ENCODE results near the gene FHL3.
"Not testable (repeated sequence)": the region's sequence is repeated elsewhere in the genome, so short reads cannot be mapped to it uniquely, and the experiment has no call there.

FHL3 gene

GRCh38 chr1:38041936-38042834 is 36.9 kb upstream of the FHL3 start:
- Mint-ChIP-seq H3K27ac (no peak overlapping the region), H3K27me3 (peaks cover 56% of the 10 kb centered on the region), H3K36me3 (ENCODE audit: low read depth) (no peaks in the 10 kb centered on the region), H3K4me3 (no peak overlapping the region), H3K9me3 (no peaks in the 10 kb centered on the region), H3K4me1 (peaks cover 10% of the 10 kb centered on the region)
- ATAC-seq, result no peak
- no peak for DNase-seq

GRCh38 chr1:38039331-38040088 is 34.2 kb upstream of the FHL3 start:
- Mint-ChIP-seq H3K4me3 (no peak overlapping the region), H3K27ac (no peak overlapping the region), H3K9me3 (no peaks in the 10 kb centered on the region), H3K36me3 (ENCODE audit: low read depth) (no peaks in the 10 kb centered on the region), H3K4me1 (peaks cover 4% of the 10 kb centered on the region), H3K27me3 (peaks cover 50% of the 10 kb centered on the region)
- DNase-seq (no peak), ATAC-seq (no peak)

GRCh38 chr1:38038861-38039260 is 33.5 kb upstream of the FHL3 start:
- H3K4me3 Mint-ChIP-seq, result no peak overlapping the region
- DNase-seq (no peak), ATAC-seq (no peak)
- no peaks in the 10 kb centered on the region for H3K9me3 Mint-ChIP-seq
- no peak overlapping the region for H3K27ac Mint-ChIP-seq
- peaks cover under 1% of the 10 kb centered on the region for H3K4me1 Mint-ChIP-seq
- H3K36me3 Mint-ChIP-seq (ENCODE audit: low read depth), result no peaks in the 10 kb centered on the region
- H3K27me3 Mint-ChIP-seq, result peaks cover 46% of the 10 kb centered on the region

- H3K4me1 Mint-ChIP-seq, result peaks cover 2% of the 10 kb centered on the region
- peaks cover 34% of the 10 kb centered on the region for H3K27me3 Mint-ChIP-seq
- ATAC-seq, result no peak
- peak; percentile 20 for DNase-seq
- no peaks in the 10 kb centered on the region for H3K36me3 Mint-ChIP-seq (ENCODE audit: low read depth)
- H3K27ac Mint-ChIP-seq, result no peak overlapping the region
- no peaks in the 10 kb centered on the region for H3K9me3 Mint-ChIP-seq
- no peak overlapping the region for H3K4me3 Mint-ChIP-seq
These were observed 32.1 kb upstream of the FHL3 start for GRCh38 chr1:38037221-38037939.

- ATAC-seq, result no peak
- H3K9me3 Mint-ChIP-seq, result no peaks in the 10 kb centered on the region
- H3K27me3 Mint-ChIP-seq, result peaks cover 14% of the 10 kb centered on the region
- no peak overlapping the region for H3K4me3 Mint-ChIP-seq
- no peak overlapping the region for H3K27ac Mint-ChIP-seq
- no peak for DNase-seq
- no peaks in the 10 kb centered on the region for H3K36me3 Mint-ChIP-seq (ENCODE audit: low read depth)
- H3K4me1 Mint-ChIP-seq, result peaks cover 23% of the 10 kb centered on the region
These were observed 29.6 kb upstream of the FHL3 start for GRCh38 chr1:38034871-38035270.

- H3K27me3 Mint-ChIP-seq; H3K27ac Mint-ChIP-seq; ATAC-seq; H3K9me3 Mint-ChIP-seq; H3K4me3 Mint-ChIP-seq; H3K36me3 Mint-ChIP-seq (ENCODE audit: low read depth); DNase-seq: not testable (repeated sequence)
- peaks cover 42% of the 10 kb centered on the region for H3K4me1 Mint-ChIP-seq
These were observed 27.7 kb upstream of the FHL3 start for GRCh38 chr1:38032992-38033391.

GRCh38 chr1:38031513-38031866 is 26.2 kb upstream of the FHL3 start:
- Mint-ChIP-seq H3K27ac (peak overlapping the region; percentile 10), H3K9me3 (no peaks in the 10 kb centered on the region), H3K27me3 (peaks cover 1% of the 10 kb centered on the region), H3K36me3 (ENCODE audit: low read depth) (no peaks in the 10 kb centered on the region), H3K4me3 (no peak overlapping the region), H3K4me1 (peaks cover 57% of the 10 kb centered on the region)
- ATAC-seq (no peak), DNase-seq (no peak)

GRCh38 chr1:38030596-38031512 is 25.5 kb upstream of the FHL3 start:
- H3K27me3 Mint-ChIP-seq, result peaks cover 1% of the 10 kb centered on the region
- peaks cover 63% of the 10 kb centered on the region for H3K4me1 Mint-ChIP-seq
- ATAC-seq (no peak), DNase-seq (no peak)
- no peaks in the 10 kb centered on the region for H3K9me3 Mint-ChIP-seq
- H3K27ac Mint-ChIP-seq, result peak overlapping the region; percentile 88
- H3K4me3 Mint-ChIP-seq, result peak overlapping the region; percentile 49
- peaks cover under 1% of the 10 kb centered on the region for H3K36me3 Mint-ChIP-seq (ENCODE audit: low read depth)

GRCh38 chr1:38029685-38030511 is 24.6 kb upstream of the FHL3 start:
- Mint-ChIP-seq H3K4me1 (peaks cover 63% of the 10 kb centered on the region), H3K9me3 (no peaks in the 10 kb centered on the region), H3K27me3 (peaks cover 1% of the 10 kb centered on the region), H3K36me3 (ENCODE audit: low read depth) (peaks cover 5% of the 10 kb centered on the region), H3K27ac (peak overlapping the region; percentile 88), H3K4me3 (peak overlapping the region; percentile 49)
- ATAC-seq (peak; percentile 57), DNase-seq (peak; percentile 81)

- H3K9me3 Mint-ChIP-seq, result no peaks in the 10 kb centered on the region
- H3K4me3 Mint-ChIP-seq, result peak overlapping the region; percentile 26
- H3K4me1 Mint-ChIP-seq, result peaks cover 63% of the 10 kb centered on the region
- no peak for DNase-seq
- peak overlapping the region; percentile 88 for H3K27ac Mint-ChIP-seq
- H3K27me3 Mint-ChIP-seq, result peaks cover 1% of the 10 kb centered on the region
- peaks cover 9% of the 10 kb centered on the region for H3K36me3 Mint-ChIP-seq (ENCODE audit: low read depth)
- no peak for ATAC-seq
These were observed 23.9 kb upstream of the FHL3 start for GRCh38 chr1:38029081-38029681.

GRCh38 chr1:38028671-38029070 is 23.4 kb upstream of the FHL3 start:
- DNase-seq (no peak), ATAC-seq (no peak)
- Mint-ChIP-seq H3K27me3 (peaks cover 1% of the 10 kb centered on the region), H3K36me3 (ENCODE audit: low read depth) (peaks cover 13% of the 10 kb centered on the region), H3K4me1 (peaks cover 63% of the 10 kb centered on the region), H3K27ac (peak overlapping the region; percentile 88), H3K4me3 (peak overlapping the region; percentile 41), H3K9me3 (no peaks in the 10 kb centered on the region)

GRCh38 chr1:38028105-38028591 is 22.8 kb upstream of the FHL3 start:
- Mint-ChIP-seq H3K27me3 (peaks cover 1% of the 10 kb centered on the region), H3K4me1 (peaks cover 63% of the 10 kb centered on the region), H3K36me3 (ENCODE audit: low read depth) (peaks cover 15% of the 10 kb centered on the region), H3K4me3 (peak overlapping the region; percentile 41), H3K9me3 (no peaks in the 10 kb centered on the region), H3K27ac (peak overlapping the region; percentile 88)
- ATAC-seq, result peak; percentile 90
- peak; percentile 76 for DNase-seq

All from activated naive CD8-positive, alpha-beta T cell treated with anti-CD3 and anti-CD28 coated beads, Interleukin-2, amount 50 U/mL, for 24 hours (primary cell).